GM19452 (cell line): ENCODE data around the gene PXDC1.
"Not testable (repeated sequence)": the region's sequence is repeated elsewhere in the genome, so short reads cannot be mapped to it uniquely, and the experiment has no call there.

Experiments used
- ATAC-seq: cut with Tn5 transposase; IDR thresholded peaks from one replicate; pipeline ENCODE4 v1.9.1; 2021; ENCODE audit not compliant: unreplicated experiment

Gene PXDC1

DNA sequence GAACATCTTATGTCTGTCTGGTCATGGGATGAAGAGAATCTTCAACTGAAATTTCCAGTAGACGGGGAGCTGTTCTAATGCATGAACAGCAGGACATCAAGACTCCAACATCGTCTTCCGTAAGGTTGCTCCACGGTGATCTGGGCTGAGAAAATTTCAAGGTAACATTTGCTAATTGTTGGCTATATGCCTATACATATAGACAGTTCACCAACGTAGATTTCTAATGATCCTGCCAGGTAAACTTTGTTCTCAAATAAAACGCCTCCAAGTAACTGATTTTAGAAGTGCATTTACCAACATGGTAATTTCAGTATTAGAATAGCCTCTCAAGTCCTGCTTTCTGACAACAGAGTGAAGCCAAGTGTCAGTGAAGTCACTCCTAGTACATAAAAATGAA is 11.3 kb upstream of the PXDC1 start:
- no peak for ATAC-seq

- ATAC-seq = no peak
Measured at GRCh38 chr6:3762359-3762758, 10.8 kb upstream of the PXDC1 start.

DNA sequence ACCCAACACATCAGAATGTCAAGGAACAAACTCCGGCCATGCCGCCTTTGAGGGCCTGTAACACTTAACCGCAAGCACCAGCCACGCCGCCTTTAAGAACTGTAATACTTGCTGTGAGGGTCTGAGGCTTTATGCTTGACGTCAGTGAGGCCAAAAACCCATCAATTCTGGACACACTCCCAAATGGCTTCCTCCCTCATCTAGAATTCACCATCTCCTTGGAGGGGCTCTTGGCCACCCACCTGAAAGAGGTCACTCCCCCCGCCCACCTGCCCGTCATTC is 10.4 kb upstream of the PXDC1 start:
- no peak for ATAC-seq

GRCh38 chr6:3759646-3760232 is 8.2 kb upstream of the PXDC1 start:
- ATAC-seq = no peak

GRCh38 chr6:3758842-3759144 is 7.3 kb upstream of the PXDC1 start:
- ATAC-seq = no peak

GRCh38 chr6:3757998-3758841 is 6.7 kb upstream of the PXDC1 start:
- not testable (repeated sequence) for ATAC-seq

GRCh38 chr6:3757241-3757641 is 5.7 kb upstream of the PXDC1 start:
- no peak for ATAC-seq

DNA sequence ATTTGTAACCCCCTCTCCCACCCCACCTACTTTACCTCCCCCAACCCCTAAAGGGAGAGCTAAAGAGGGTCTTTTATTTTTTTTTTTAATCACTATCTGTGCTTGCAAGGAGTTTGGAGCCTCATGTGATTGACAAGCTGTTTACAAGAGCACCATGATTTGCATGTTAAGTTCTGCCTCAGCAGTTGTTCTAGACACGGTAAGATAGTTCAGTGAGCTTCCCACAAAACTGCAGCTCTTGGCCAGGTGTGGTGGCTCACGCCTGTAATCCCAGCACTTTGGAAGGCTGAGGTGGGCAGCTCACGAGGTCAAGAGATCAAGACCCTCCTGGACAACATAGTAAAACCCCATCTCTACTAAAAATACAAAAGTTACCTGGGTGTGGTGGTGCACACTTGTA is 5.0 kb upstream of the PXDC1 start:
- no peak for ATAC-seq

- no peak for ATAC-seq
Measured at GRCh38 chr6:3755637-3756545, 4.4 kb upstream of the PXDC1 start.

DNA sequence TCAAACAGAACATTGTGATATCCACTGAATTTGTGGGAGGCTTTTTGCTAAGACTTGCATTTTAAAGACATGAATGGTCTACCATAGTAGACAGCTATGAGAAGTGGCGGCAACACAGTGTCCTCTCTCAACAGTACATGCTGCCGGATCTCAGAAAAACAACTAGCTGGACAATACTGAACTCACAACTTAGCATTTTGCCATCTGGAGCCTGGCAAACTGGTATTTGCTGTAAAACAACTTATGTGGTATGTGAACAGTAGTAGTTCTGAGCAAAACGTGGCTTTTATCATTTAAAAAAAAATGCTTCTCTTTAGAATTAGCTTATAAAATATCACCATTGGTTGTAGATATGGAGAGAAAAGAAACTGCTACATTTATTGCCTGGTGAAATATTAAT is 3.3 kb upstream of the PXDC1 start:
- no peak for ATAC-seq

DNA sequence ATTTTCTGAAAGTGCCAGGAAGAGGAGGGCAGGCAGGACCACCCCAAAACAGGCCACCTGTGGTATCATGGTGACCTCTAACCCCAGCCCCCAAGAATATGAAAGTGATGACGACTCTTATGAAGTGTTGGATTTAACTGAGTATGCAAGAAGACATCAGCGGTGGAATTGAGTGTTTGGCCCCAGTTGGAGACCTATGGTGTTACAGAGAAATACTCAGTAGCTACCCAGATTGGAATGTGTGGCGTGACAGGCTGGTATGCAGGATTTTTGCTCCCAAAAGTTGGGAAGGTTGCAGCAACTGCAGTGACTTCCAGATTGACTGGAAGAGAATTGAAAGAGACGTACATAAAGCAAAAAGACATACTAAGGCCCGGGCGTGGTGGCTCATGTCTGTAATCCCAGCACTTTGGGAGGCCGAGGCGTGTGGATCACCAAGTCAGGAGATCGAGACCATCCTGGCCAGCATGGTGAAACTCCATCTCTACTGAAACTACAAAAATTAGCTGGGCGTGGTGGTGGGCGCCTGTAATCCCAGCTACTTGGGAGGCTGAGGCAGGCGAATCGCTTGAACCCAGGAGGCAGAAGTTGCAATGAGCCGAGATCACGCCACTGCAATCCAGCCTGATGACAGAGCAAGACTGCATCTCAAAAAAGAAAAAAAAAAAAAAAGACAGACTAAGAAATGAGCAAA is 2.7 kb upstream of the PXDC1 start:
- not testable (repeated sequence) for ATAC-seq

DNA sequence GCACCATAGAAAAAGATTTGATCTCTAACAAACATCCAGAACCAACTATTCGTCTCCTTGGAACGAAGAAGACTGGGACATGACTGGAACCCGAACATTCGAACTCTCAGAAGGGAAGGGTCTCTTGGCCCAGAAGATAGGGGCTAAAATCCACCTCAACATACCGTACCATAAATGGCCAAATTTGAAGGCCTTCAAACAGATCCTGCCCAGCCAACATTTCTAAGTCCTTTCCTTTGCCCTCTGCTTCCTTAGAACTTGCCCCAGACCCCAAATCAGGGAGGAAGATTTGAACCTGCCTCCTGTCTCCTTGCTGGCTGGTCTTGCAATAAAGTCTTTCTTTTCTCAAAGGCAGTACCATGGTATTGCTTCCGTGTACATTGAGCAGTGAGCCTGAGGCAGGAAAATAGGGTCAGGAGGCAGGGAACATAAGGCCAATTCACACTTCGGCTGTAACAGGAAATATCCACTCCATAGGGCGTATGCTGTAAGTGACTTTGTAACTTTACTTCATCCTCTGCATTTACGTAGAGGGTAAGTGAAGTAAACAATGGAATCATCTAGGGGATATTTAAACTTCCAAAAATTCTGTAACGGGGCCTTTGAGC is 1.8 kb upstream of the PXDC1 start:
- ATAC-seq = no peak

GRCh38 chr6:3752531-3753227 is 1.2 kb upstream of the PXDC1 start:
- ATAC-seq = no peak

GRCh38 chr6:3751730-3752530 is 417 bp upstream of the PXDC1 start:
- peak; percentile 71 for ATAC-seq

- no peak for ATAC-seq
Measured at GRCh38 chr6:3750317-3751076, 1.0 kb downstream of the PXDC1 start.

DNA sequence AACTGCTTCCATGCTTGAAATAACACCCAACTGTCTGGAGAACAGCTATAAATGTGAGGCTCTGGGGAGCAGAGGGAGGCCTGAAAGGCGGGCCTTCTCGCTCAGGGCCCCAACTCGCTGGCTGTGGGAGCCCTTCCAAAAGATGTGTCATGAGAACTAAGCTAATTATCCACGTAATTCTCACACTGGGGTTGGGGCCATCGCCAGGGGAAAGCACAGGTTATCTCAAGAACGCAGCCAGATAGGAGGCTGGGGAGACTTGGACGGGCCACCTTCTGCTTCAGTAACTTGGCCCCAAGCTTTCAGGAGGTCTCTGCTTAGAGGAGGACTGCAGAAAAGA is 1.6 kb downstream of the PXDC1 start:
- no peak for ATAC-seq

DNA sequence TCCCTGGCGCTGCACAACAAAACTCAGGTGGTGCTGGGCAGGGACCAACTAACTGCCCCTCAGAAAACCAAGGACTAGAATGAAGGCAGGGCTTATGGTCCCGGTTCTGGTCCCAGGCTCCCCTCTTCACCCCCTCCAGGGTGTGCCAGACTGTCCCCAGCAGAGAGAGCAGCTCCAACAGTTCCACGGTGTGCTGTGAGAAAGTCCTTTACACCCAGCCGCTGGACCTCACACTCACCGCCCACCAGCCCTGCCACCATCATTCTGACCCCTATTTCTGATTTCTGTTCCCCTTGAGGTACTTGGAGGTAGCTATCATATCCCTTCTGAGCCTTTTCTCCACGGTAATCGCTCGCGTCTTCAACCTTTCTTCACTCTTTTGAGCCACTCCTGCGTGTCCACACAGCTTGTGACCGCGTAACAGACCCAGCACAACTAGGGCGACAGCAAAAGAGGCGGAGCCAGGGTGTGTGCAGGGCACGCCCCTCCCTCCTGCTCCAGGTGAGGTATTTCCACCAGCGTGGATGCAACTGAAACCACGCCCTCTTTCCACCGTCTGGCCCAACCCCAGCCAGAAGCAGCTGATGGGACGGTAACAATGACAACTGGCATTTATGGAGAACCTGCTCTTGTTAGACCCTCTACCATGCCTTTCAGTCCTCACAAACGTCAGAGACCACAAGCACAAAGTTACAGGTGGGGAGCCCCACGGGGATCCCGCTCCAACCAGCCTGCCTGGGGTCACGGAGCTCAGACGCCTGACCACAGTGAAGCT is 2.3 kb downstream of the PXDC1 start:
- ATAC-seq = no peak
